Mesendoderm (in vitro differentiated cells): ENCODE measurements around the gene KEAP1.
"Not testable (repeated sequence)": the region's sequence is repeated elsewhere in the genome, so short reads cannot be mapped to it uniquely, and the experiment has no call there.

ENCODE experiments used
- DNase-seq: peaks from one replicate; pipeline ENCODE4 v3.0.0; 2013
- H2AK5ac ChIP-seq: 2 replicates; pipeline ENCODE4 v1.6.1; 2013; ENCODE audit warnings: low read length, inconsistent platforms
- H2BK120ac ChIP-seq: 2 replicates; pipeline ENCODE4 v1.6.1; 2013; ENCODE audit warnings: low read depth, mild to moderate bottlenecking, low read length, moderate library complexity, mixed read lengths
- H2BK15ac ChIP-seq: replicated peaks from 2 replicates; pipeline ENCODE4 v1.6.1; 2013; ENCODE audit warnings: low read depth, mild to moderate bottlenecking, moderate library complexity
- H2BK5ac ChIP-seq: 2 replicates; pipeline ENCODE4 v1.6.1; 2013; ENCODE audit warnings: low read length, inconsistent platforms
- H3K18ac ChIP-seq: 2 replicates; pipeline ENCODE4 v1.6.1; 2013; ENCODE audit warnings: mild to moderate bottlenecking, low read length, mixed read lengths
- H3K23ac ChIP-seq: one replicate; pipeline ENCODE4 v1.6.1; 2013; ENCODE audit warnings: low read length
- H3K27ac ChIP-seq: 2 replicates; pipeline ENCODE4 v1.5.1; 2013; ENCODE audit warnings: low read depth, mild to moderate bottlenecking, inconsistent platforms, low read length, moderate library complexity
- H3K27me3 ChIP-seq: 2 replicates; pipeline ENCODE4 v1.6.1; 2013; ENCODE audit warnings: low read length, control low read depth, mild to moderate bottlenecking, inconsistent platforms; ENCODE audit not compliant: insufficient read depth, poor library complexity
- H3K36me3 ChIP-seq: 2 replicates; pipeline ENCODE4 v1.6.1; 2013; ENCODE audit warnings: low read length, inconsistent platforms; ENCODE audit not compliant: control insufficient read depth, insufficient read depth
- H3K4ac ChIP-seq: one replicate; pipeline ENCODE4 v1.6.1; 2013; ENCODE audit warnings: low read depth, mild to moderate bottlenecking, low read length, moderate library complexity
- H3K4me1 ChIP-seq: 2 replicates; pipeline ENCODE4 v1.6.1; 2013; ENCODE audit warnings: low read depth, low read length, inconsistent platforms; ENCODE audit not compliant: control insufficient read depth
- H3K4me2 ChIP-seq: 2 replicates; pipeline ENCODE4 v1.6.1; 2013; ENCODE audit warnings: low read length
- H3K4me3 ChIP-seq: 2 replicates; pipeline ENCODE4 v1.5.1; 2013; ENCODE audit warnings: mild to moderate bottlenecking, low read length
- H3K56ac ChIP-seq: one replicate; pipeline ENCODE4 v1.6.1; 2013; ENCODE audit warnings: low read length
- H3K79me1 ChIP-seq: 2 replicates; pipeline ENCODE4 v1.6.1; 2013; ENCODE audit warnings: low read length, inconsistent platforms
- H3K79me2 ChIP-seq: 2 replicates; pipeline ENCODE4 v1.6.1; 2013; ENCODE audit warnings: mild to moderate bottlenecking, low read length; ENCODE audit not compliant: control insufficient read depth, insufficient read depth
- H3K9ac ChIP-seq: 2 replicates; pipeline ENCODE4 v1.6.1; 2013; ENCODE audit warnings: low read length, inconsistent platforms
- H4K5ac ChIP-seq: one replicate; pipeline ENCODE4 v1.6.1; 2013; ENCODE audit warnings: low read length
- H4K8ac ChIP-seq: one replicate; pipeline ENCODE4 v1.6.1; 2013; ENCODE audit warnings: low read depth, mild to moderate bottlenecking, control low read depth, low read length, moderate library complexity
- WGBS: extraction: QIAGEN DNeasy Blood & Tissue Kit; methylation state at CpG from one replicate; pipeline ENCODE4 v1.1.7; 2013; ENCODE audit warnings: low lambda C conversion rate, missing lambda C conversion rate; ENCODE audit not compliant: insufficient coverage; ENCODE audit errors: extremely low coverage; 5-methylcytosine and 5-hydroxymethylcytosine counted together

Gene KEAP1

GRCh38 chr19:10468133-10468532, 35.0 kb downstream of the KEAP1 start:
- H3K27ac ChIP-seq = no peak overlapping the region
- H3K9ac ChIP-seq = no peak overlapping the region
- no CpG with 5 or more reads among the region's 12 CpGs for WGBS
- peak overlapping the region; percentile 29 for H3K18ac ChIP-seq
- no peak for DNase-seq
- H3K4me2 ChIP-seq = no peak overlapping the region
- H3K79me2 ChIP-seq = no peaks in the 10 kb centered on the region
- H2BK5ac ChIP-seq = no peak overlapping the region
- H3K27me3 ChIP-seq = no peaks in the 10 kb centered on the region
- no peak overlapping the region for H3K4me3 ChIP-seq
- H3K56ac ChIP-seq = no peak overlapping the region
- H2AK5ac ChIP-seq = no peak overlapping the region
- H2BK15ac ChIP-seq = no peak overlapping the region
- H3K36me3 ChIP-seq = no peaks in the 10 kb centered on the region
- H4K8ac ChIP-seq = no peak overlapping the region
- H4K5ac ChIP-seq = no peak overlapping the region
- H3K4ac ChIP-seq = no peak overlapping the region
- no peaks in the 10 kb centered on the region for H3K4me1 ChIP-seq
- no peaks in the 10 kb centered on the region for H3K79me1 ChIP-seq
- H3K23ac ChIP-seq = no peak overlapping the region
- no peak overlapping the region for H2BK120ac ChIP-seq

- no peak overlapping the region for H2BK5ac ChIP-seq
- no peaks in the 10 kb centered on the region for H3K4me1 ChIP-seq
- no peak overlapping the region for H3K18ac ChIP-seq
- H3K4me2 ChIP-seq = no peak overlapping the region
- no peak overlapping the region for H4K5ac ChIP-seq
- H3K79me1 ChIP-seq = no peaks in the 10 kb centered on the region
- no peak overlapping the region for H2BK15ac ChIP-seq
- no peak overlapping the region for H3K23ac ChIP-seq
- no peak overlapping the region for H2AK5ac ChIP-seq
- no peak overlapping the region for H3K4me3 ChIP-seq
- H3K4ac ChIP-seq = no peak overlapping the region
- DNase-seq = no peak
- no peak overlapping the region for H3K56ac ChIP-seq
- no peaks in the 10 kb centered on the region for H3K36me3 ChIP-seq
- no peaks in the 10 kb centered on the region for H3K79me2 ChIP-seq
- no peak overlapping the region for H4K8ac ChIP-seq
- H3K27ac ChIP-seq = no peak overlapping the region
- H2BK120ac ChIP-seq = no peak overlapping the region
- no peaks in the 10 kb centered on the region for H3K27me3 ChIP-seq
- WGBS = no CpG with 5 or more reads among the region's 20 CpGs
- H3K9ac ChIP-seq = no peak overlapping the region
These were observed 36.0 kb downstream of the KEAP1 start for GRCh38 chr19:10467104-10467706.

- H4K8ac ChIP-seq = no peak overlapping the region
- WGBS = no CpG with 5 or more reads among the region's 5 CpGs
- H3K4ac ChIP-seq = no peak overlapping the region
- no peaks in the 10 kb centered on the region for H3K27me3 ChIP-seq
- no peak overlapping the region for H3K4me3 ChIP-seq
- no peak overlapping the region for H3K18ac ChIP-seq
- no peak for DNase-seq
- H2BK5ac ChIP-seq = no peak overlapping the region
- H4K5ac ChIP-seq = no peak overlapping the region
- no peaks in the 10 kb centered on the region for H3K79me1 ChIP-seq
- H3K4me1 ChIP-seq = no peaks in the 10 kb centered on the region
- H2AK5ac ChIP-seq = no peak overlapping the region
- H2BK15ac ChIP-seq = no peak overlapping the region
- no peaks in the 10 kb centered on the region for H3K79me2 ChIP-seq
- no peak overlapping the region for H3K27ac ChIP-seq
- H3K23ac ChIP-seq = no peak overlapping the region
- H3K4me2 ChIP-seq = no peak overlapping the region
- no peak overlapping the region for H2BK120ac ChIP-seq
- no peak overlapping the region for H3K56ac ChIP-seq
- H3K9ac ChIP-seq = no peak overlapping the region
- H3K36me3 ChIP-seq = no peaks in the 10 kb centered on the region
These were observed 38.7 kb downstream of the KEAP1 start for GRCh38 chr19:10464456-10464855.

- Histone ChIP-seq H2BK5ac (no peak overlapping the region), H2BK120ac (no peak overlapping the region), H3K27ac (no peak overlapping the region), H3K23ac (no peak overlapping the region), H3K4ac (no peak overlapping the region), H3K4me3 (no peak overlapping the region), H2BK15ac (no peak overlapping the region), H3K27me3 (no peaks in the 10 kb centered on the region), H3K56ac (no peak overlapping the region), H3K18ac (no peak overlapping the region), H3K4me1 (no peaks in the 10 kb centered on the region), H4K8ac (no peak overlapping the region), H4K5ac (no peak overlapping the region), H3K9ac (no peak overlapping the region), H3K79me2 (no peaks in the 10 kb centered on the region), H3K36me3 (no peaks in the 10 kb centered on the region), H3K79me1 (no peaks in the 10 kb centered on the region), H2AK5ac (no peak overlapping the region), H3K4me2 (no peak overlapping the region)
- DNase-seq = no peak
- WGBS = 100% methylated on average over 2 of the region's 4 CpGs
These were observed 40.6 kb downstream of the KEAP1 start for GRCh38 chr19:10462557-10462956.

- not testable (repeated sequence) for H3K4me3 ChIP-seq, H3K27ac ChIP-seq, H3K4ac ChIP-seq, H2BK120ac ChIP-seq, H3K56ac ChIP-seq, H2BK15ac ChIP-seq, H3K23ac ChIP-seq, H4K5ac ChIP-seq, H3K36me3 ChIP-seq, DNase-seq, H2BK5ac ChIP-seq, H3K4me1 ChIP-seq, H3K18ac ChIP-seq, H3K79me2 ChIP-seq, H2AK5ac ChIP-seq, H3K79me1 ChIP-seq, H4K8ac ChIP-seq, H3K4me2 ChIP-seq, H3K27me3 ChIP-seq, H3K9ac ChIP-seq
- WGBS = no CpG with 5 or more reads among the region's 15 CpGs
These were observed 41.1 kb downstream of the KEAP1 start for GRCh38 chr19:10462042-10462441.
